Gastrocnemius medialis (tissue), 4 donors: ENCODE data around the gene RIC8B. TPM values are rescaled to one million over a fixed set of nuclear protein-coding genes. Genes with fewer than 3 reads are reported as not detected.

Source experiments
- ATAC-seq, 2 donors: fragments of 150-250 bp; one replicate each; pipeline ENCODE4 v1.9.1; 2016
- DNase-seq, 2 donors: peaks; one replicate each; pipeline ENCODE4 v3.0.0-alpha.2; 2019
- H3K27ac ChIP-seq, 4 donors: fragments of 200-600 bp; sonication (generic); 1 replicate in 1 of 4; 2 replicates in 3 of 4; pipeline ENCODE4 v1.5.1; 2016 to 2018; ENCODE audit warnings: mild to moderate bottlenecking in 2 of 4, moderate library complexity in 1 of 4
- H3K27me3 ChIP-seq, 3 donors: fragments of 200-600 bp; sonication (generic) in 2 of 3; 1 replicate in 1 of 3; 2 replicates in 2 of 3; pipeline versions ENCODE4 v1.5.1 to v1.6.0; 2016 to 2019; ENCODE audit warnings: mild to moderate bottlenecking in 1 of 3, moderate library complexity in 1 of 3
- H3K36me3 ChIP-seq, 2 donors: fragments of 200-600 bp; sonication (generic) in 1 of 2; one replicate each; pipeline ENCODE4 v1.5.1; 2017 to 2018
- H3K4me1 ChIP-seq, 2 donors: fragments of 200-600 bp; sonication (generic) in 1 of 2; one replicate each; pipeline ENCODE4 v1.5.1; 2016 to 2017; ENCODE audit warnings: mild to moderate bottlenecking in 2 of 2
- H3K4me3 ChIP-seq, 4 donors: fragments of 200-600 bp; sonication (generic) in 3 of 4; 1 replicate in 1 of 4; 2 replicates in 3 of 4; pipeline ENCODE4 v1.5.1; 2016 to 2019; ENCODE audit warnings: mild to moderate bottlenecking in 2 of 4
- H3K9me3 ChIP-seq, 3 donors: fragments of 200-600 bp; sonication (generic) in 2 of 3; 1 replicate in 1 of 3; 2 replicates in 2 of 3; pipeline ENCODE4 v1.5.1; 2016 to 2019
- POLR2A ChIP-seq, 2 donors: fragments of 450-650 bp; IDR thresholded peaks; one replicate each; pipeline ENCODE4 v1.6.1; 2017; ENCODE audit warnings: antibody characterized with exemption in 2 of 2, mild to moderate bottlenecking in 2 of 2, moderate library complexity in 2 of 2
- in situ Hi-C, 4 donors: fragments of 200-750 bp; cut with MboI; loops; one replicate each; pipeline versions ENCODE4 v1.15.0 to v1.8.0; 2017; ENCODE audit warnings: low sequenced_read_pairs in 4 of 4
- intact Hi-C: fragments of 100-400 bp; cut with DNase I; formaldehyde crosslinking; loops from one replicate; pipeline ENCODE4 v1.15.1; 2023; ENCODE audit warnings: low total_unique reads
- total RNA-seq, 4 donors: library from RNA; depleted of rRNA; stranded (reverse); fragments of >200 nt; gene quantifications; one replicate each; pipeline versions ENCODE4 v1.1.0 to v1.2.3, GENCODE V29; 2016
- TF ChIP-seq, protein P1 (sequence below), 5 experiments: fragments of 450-650 bp in 3 of 5; fragments of 200-600 bp in 2 of 5; sonication (generic) in 2 of 5; IDR thresholded peaks in 4 of 5; conservative IDR thresholded peaks in 1 of 5; 1 replicate in 4 of 5; 2 replicates in 1 of 5; pipeline ENCODE4 v1.5.1; 2016 to 2019; ENCODE audit warnings: antibody characterized with exemption in 5 of 5, mild to moderate bottlenecking in 3 of 5, moderate library complexity in 3 of 5

The RIC8B gene
- total RNA-seq, 4 donors from 2014 or later = 6.1 to 16.0 (median 10.0) TPM

DNA sequence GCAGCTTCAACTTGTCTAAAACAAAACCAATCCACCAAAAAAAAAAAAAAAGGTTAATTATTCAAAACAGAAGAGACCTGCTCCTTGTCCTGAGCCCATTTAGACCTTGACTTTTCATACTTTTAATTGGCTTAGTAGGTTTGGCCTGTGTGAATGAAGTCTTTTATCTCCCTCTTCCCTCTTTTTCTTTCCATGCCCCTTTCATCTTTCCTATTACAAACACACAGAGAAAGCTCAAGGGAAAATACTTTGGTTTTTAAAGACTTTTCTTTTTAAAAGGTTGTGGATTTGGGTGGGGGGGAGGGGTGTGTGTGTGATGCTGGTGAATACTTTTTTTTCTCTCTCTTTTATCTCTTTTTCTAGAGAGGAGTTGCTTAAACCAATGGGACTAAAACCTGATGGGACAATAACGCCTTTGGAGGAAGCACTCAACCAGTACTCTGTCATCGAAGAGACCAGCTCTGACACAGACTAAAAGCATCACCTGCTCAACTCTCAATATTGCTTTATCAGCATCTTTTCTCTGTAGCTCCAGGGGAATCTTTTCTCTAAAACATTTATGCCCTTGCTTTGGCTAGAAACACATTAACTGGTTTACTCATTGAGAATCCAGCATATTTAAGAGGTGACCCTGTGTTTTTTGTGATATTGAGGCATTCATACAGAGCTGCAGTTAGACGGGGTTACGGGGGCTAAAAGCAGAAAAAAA, 111.2 kb downstream of the RIC8B start:
- DNase-seq (no peak), ATAC-seq (no peak)
- H3K27me3 ChIP-seq = no peaks in the 10 kb centered on the region
- TF ChIP-seq, protein P1, sequence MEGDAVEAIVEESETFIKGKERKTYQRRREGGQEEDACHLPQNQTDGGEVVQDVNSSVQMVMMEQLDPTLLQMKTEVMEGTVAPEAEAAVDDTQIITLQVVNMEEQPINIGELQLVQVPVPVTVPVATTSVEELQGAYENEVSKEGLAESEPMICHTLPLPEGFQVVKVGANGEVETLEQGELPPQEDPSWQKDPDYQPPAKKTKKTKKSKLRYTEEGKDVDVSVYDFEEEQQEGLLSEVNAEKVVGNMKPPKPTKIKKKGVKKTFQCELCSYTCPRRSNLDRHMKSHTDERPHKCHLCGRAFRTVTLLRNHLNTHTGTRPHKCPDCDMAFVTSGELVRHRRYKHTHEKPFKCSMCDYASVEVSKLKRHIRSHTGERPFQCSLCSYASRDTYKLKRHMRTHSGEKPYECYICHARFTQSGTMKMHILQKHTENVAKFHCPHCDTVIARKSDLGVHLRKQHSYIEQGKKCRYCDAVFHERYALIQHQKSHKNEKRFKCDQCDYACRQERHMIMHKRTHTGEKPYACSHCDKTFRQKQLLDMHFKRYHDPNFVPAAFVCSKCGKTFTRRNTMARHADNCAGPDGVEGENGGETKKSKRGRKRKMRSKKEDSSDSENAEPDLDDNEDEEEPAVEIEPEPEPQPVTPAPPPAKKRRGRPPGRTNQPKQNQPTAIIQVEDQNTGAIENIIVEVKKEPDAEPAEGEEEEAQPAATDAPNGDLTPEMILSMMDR (IDR thresholded peaks at IDR 0.05 in 4 of 5, conservative IDR thresholded peaks at IDR 0.05 in 1 of 5) = no peak
- TF ChIP-seq POLR2A (IDR thresholded peaks at IDR 0.05) = no peak
- no peak overlapping the region for H3K27ac ChIP-seq
- intact Hi-C loops = no loop called here
- no peaks in the 10 kb centered on the region for H3K9me3 ChIP-seq
- peaks cover 0 to 36% of the 10 kb centered on the region in 2 donors for H3K36me3 ChIP-seq
- no peak overlapping the region for H3K4me3 ChIP-seq
- in situ Hi-C loops = no loop called here
- H3K4me1 ChIP-seq = no peaks in the 10 kb centered on the region

DNA sequence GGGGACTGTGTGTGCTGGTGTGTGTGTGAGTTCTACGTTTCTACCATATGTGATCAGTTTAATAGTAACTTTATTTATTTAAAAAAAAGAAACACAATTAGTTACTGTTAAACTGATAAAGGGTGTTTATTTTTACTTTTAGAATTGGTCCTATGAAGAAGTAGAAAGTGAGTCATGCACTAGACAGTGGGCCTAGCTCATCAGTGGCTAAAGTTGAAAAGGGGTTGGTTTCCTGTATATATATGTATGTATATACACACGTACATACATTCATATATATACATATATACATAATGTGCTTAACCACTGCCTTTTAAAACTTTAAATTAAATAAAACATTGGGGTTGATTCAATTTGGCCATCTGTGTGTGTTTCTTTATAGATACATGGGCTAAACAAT, 112.5 kb downstream of the RIC8B start:
- no peak for TF ChIP-seq POLR2A (IDR thresholded peaks at IDR 0.05)
- TF ChIP-seq, protein P1 (IDR thresholded peaks at IDR 0.05 in 4 of 5, conservative IDR thresholded peaks at IDR 0.05 in 1 of 5) = no peak
- DNase-seq = no peak
- Histone ChIP-seq H3K36me3 (peaks cover 0 to 27% of the 10 kb centered on the region in 2 donors), H3K4me3 (no peak overlapping the region), H3K9me3 (no peaks in the 10 kb centered on the region), H3K27ac (no peak overlapping the region), H3K4me1 (no peaks in the 10 kb centered on the region), H3K27me3 (no peaks in the 10 kb centered on the region)
- no peak for ATAC-seq
- intact Hi-C loops (no loop called here), in situ Hi-C loops (no loop called here)

DNA sequence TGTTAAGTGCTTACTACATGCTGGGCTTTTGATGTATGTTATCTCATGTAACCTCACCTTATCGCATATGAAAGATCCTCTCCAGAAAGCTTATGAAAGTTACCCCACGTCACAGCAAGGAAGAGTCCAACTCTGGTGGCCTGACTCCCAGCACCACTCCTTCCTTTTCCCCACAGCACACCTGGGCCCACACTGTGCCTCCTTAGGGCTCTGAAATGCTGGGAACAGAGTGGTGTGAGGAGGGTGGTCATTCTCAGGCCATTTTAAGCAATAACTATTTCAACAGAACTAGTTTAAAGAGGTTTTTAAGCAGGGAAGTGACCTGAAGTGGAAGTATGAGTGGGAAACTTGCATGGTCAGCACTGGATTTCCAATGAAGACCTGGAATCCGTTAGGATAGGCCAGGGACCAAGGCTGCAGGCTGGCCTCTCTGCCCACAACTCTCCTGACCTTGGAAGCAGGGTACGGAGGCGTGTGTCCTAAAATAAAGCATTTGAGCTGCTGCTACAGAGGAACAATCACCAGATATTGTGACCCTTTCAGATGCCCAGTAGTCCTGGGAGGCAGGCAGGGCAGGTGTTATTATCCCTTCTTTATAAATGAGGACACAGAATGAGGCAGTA, 114.0 kb downstream of the RIC8B start:
- Histone ChIP-seq H3K4me1 (no peaks in the 10 kb centered on the region), H3K4me3 (no peak overlapping the region), H3K27ac (no peak overlapping the region), H3K27me3 (no peaks in the 10 kb centered on the region), H3K36me3 (peaks cover 0 to 26% of the 10 kb centered on the region in 2 donors), H3K9me3 (no peaks in the 10 kb centered on the region)
- no peak for DNase-seq
- no peak for ATAC-seq
- TF ChIP-seq POLR2A (IDR thresholded peaks at IDR 0.05) = no peak
- TF ChIP-seq, protein P1 (IDR thresholded peaks at IDR 0.05 in 4 of 5, conservative IDR thresholded peaks at IDR 0.05 in 1 of 5) = no peak
- in situ Hi-C loops (no loop called here), intact Hi-C loops (no loop called here)

DNA sequence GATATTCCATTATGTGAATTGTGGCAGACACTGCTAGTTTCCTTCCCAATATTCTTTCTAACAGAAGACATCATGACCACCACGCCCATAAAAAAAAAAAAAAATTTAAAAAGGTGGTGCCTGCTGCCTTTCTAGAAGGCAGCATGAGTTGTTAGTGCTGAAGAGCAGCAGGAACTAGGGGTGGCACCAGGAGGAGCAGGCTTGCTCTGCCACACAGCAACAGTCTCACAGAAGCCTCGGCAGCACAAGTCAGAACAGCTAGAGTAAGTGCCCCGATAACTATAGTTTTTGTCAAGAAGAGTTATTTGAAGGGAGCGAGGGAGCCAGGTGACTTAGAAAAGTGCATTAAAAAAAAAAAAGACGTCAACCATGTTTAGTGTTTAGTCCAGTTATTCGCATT, 114.8 kb downstream of the RIC8B start:
- ATAC-seq = no peak
- no peak for DNase-seq
- Histone ChIP-seq H3K4me3 (no peak overlapping the region), H3K9me3 (no peaks in the 10 kb centered on the region), H3K27ac (no peak overlapping the region), H3K27me3 (no peaks in the 10 kb centered on the region), H3K4me1 (no peaks in the 10 kb centered on the region), H3K36me3 (peaks cover 0 to 21% of the 10 kb centered on the region in 2 donors)
- no peak for TF ChIP-seq POLR2A (IDR thresholded peaks at IDR 0.05)
- TF ChIP-seq, protein P1 (IDR thresholded peaks at IDR 0.05 in 4 of 5, conservative IDR thresholded peaks at IDR 0.05 in 1 of 5) = no peak
- in situ Hi-C loops = no loop called here
- intact Hi-C loops = no loop called here
